Panc1 (cell line): ENCODE data around the gene TRIM3. TPM values are rescaled to one million over a fixed set of nuclear protein-coding genes. Genes with fewer than 3 reads are reported as not detected.

Experiments
- total RNA-seq: library from RNA; stranded (reverse); gene quantifications from one replicate; pipeline ENCODE4 v1.2.1, GENCODE V29; 2021; ENCODE audit not compliant: unreplicated experiment

TRIM3 gene
- total RNA-seq, 1 experiment from 2014 or later = 35.4 TPM

Other genes starting within 250 kb of the TRIM3 start
- gene FHIP1B, start 239.3 kb downstream of the TRIM3 start, total RNA-seq = 42.8 TPM
- 0.62 TPM for gene CNGA4, start 234.9 kb downstream of the TRIM3 start, total RNA-seq
- gene CCKBR, start 214.1 kb downstream of the TRIM3 start, total RNA-seq = not detected
- 31.1 TPM for gene CAVIN3, start 153.4 kb downstream of the TRIM3 start, total RNA-seq
- 20.0 TPM for gene SMPD1, start 83.5 kb downstream of the TRIM3 start, total RNA-seq
- 9.6 TPM for gene APBB1, start 54.8 kb downstream of the TRIM3 start, total RNA-seq
- gene HPX, start 33.0 kb downstream of the TRIM3 start, total RNA-seq = 1.0 TPM
- gene ARFIP2, start 7.4 kb upstream of the TRIM3 start, total RNA-seq = 116 TPM
- gene TIMM10B, start 7.6 kb upstream of the TRIM3 start, total RNA-seq = 63.8 TPM
- gene DNHD1, start 23.3 kb upstream of the TRIM3 start, total RNA-seq = 10.6 TPM
- 23.1 TPM for gene RRP8, start 129.7 kb upstream of the TRIM3 start, total RNA-seq
- gene ILK, start 129.8 kb upstream of the TRIM3 start, total RNA-seq = 204 TPM
- 387 TPM for gene TAF10, start 138.3 kb upstream of the TRIM3 start, total RNA-seq
- gene TPP1, start 145.5 kb upstream of the TRIM3 start, total RNA-seq = 200 TPM
- gene DCHS1, start 181.9 kb upstream of the TRIM3 start, total RNA-seq = 2.2 TPM
- gene MRPL17, start 209.4 kb upstream of the TRIM3 start, total RNA-seq = 115 TPM